GM23338 (cell line): ENCODE data around the gene NINL.

ENCODE experiments used
- CREB1 ChIP-seq: fragments of 250-450 bp; sonication (Bioruptor Pico); IDR thresholded peaks from 2 replicates; pipeline ENCODE4 v1.5.0; 2020; ENCODE audit warnings: low read depth, mild to moderate bottlenecking, moderate library complexity
- EZH2 ChIP-seq: fragments of 200-600 bp; sonication (generic); IDR thresholded peaks from one replicate; pipeline ENCODE4 v1.8.0; 2017; ENCODE audit warnings: antibody characterized with exemption, mild to moderate bottlenecking, low read depth; ENCODE audit not compliant: unreplicated experiment
- EZH2phosphoT487 ChIP-seq: fragments of 200-600 bp; sonication (generic); IDR thresholded peaks from one replicate; pipeline ENCODE4 v1.8.1; 2018; ENCODE audit warnings: antibody characterized with exemption; ENCODE audit not compliant: unreplicated experiment
- POLR2AphosphoS5 ChIP-seq: IDR thresholded peaks from 2 replicates; pipeline ENCODE4 v1.6.1; 2016; ENCODE audit warnings: antibody characterized with exemption, low read depth
- STAT1 ChIP-seq: IDR thresholded peaks from one replicate; pipeline ENCODE4 v1.6.1; 2016; ENCODE audit warnings: antibody characterized with exemption; ENCODE audit not compliant: unreplicated experiment
- TF ChIP-seq, protein P1 (sequence below): IDR thresholded peaks from one replicate; pipeline ENCODE4 v1.6.1; 2018; ENCODE audit warnings: antibody characterized with exemption; ENCODE audit not compliant: unreplicated experiment
- TF ChIP-seq, protein P2 (sequence below), 2 experiments: fragments of 200-600 bp in 1 of 2; sonication (generic) in 1 of 2; conservative IDR thresholded peaks; 2 replicates each; pipeline versions ENCODE4 v1.5.1 to v1.6.1; 2016 to 2017; ENCODE audit warnings: antibody characterized with exemption in 2 of 2, low read depth in 2 of 2, mild to moderate bottlenecking in 2 of 2, moderate library complexity in 1 of 2
- TF ChIP-seq, protein P3 (sequence below): IDR thresholded peaks from 2 replicates; pipeline ENCODE4 v1.6.1; 2016; ENCODE audit warnings: antibody characterized with exemption

DNA sequence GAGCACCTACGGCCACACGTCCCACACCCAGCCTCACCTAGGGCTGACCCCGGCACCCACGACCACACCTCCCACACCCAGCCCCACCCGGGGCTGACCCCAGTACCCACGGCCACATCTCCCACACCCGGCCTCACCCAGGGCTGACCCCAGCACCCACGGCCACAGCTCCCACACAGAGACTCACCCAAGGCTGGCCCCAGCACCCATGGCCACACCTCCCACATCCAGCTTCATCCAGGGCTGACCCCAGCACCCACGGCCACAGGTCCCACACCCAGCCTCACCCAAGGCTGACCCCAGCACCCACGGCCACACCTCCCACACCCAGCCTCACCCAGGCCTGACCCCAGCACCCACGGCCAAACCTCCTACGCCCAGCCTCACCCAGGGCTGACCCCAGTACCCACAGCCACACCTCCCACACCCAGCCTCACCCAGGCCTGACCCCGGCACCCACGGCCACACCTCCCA, 36.7 kb downstream of the NINL start:
- TF ChIP-seq, protein P1, sequence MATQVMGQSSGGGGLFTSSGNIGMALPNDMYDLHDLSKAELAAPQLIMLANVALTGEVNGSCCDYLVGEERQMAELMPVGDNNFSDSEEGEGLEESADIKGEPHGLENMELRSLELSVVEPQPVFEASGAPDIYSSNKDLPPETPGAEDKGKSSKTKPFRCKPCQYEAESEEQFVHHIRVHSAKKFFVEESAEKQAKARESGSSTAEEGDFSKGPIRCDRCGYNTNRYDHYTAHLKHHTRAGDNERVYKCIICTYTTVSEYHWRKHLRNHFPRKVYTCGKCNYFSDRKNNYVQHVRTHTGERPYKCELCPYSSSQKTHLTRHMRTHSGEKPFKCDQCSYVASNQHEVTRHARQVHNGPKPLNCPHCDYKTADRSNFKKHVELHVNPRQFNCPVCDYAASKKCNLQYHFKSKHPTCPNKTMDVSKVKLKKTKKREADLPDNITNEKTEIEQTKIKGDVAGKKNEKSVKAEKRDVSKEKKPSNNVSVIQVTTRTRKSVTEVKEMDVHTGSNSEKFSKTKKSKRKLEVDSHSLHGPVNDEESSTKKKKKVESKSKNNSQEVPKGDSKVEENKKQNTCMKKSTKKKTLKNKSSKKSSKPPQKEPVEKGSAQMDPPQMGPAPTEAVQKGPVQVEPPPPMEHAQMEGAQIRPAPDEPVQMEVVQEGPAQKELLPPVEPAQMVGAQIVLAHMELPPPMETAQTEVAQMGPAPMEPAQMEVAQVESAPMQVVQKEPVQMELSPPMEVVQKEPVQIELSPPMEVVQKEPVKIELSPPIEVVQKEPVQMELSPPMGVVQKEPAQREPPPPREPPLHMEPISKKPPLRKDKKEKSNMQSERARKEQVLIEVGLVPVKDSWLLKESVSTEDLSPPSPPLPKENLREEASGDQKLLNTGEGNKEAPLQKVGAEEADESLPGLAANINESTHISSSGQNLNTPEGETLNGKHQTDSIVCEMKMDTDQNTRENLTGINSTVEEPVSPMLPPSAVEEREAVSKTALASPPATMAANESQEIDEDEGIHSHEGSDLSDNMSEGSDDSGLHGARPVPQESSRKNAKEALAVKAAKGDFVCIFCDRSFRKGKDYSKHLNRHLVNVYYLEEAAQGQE: no peak
- TF ChIP-seq, protein P2, sequence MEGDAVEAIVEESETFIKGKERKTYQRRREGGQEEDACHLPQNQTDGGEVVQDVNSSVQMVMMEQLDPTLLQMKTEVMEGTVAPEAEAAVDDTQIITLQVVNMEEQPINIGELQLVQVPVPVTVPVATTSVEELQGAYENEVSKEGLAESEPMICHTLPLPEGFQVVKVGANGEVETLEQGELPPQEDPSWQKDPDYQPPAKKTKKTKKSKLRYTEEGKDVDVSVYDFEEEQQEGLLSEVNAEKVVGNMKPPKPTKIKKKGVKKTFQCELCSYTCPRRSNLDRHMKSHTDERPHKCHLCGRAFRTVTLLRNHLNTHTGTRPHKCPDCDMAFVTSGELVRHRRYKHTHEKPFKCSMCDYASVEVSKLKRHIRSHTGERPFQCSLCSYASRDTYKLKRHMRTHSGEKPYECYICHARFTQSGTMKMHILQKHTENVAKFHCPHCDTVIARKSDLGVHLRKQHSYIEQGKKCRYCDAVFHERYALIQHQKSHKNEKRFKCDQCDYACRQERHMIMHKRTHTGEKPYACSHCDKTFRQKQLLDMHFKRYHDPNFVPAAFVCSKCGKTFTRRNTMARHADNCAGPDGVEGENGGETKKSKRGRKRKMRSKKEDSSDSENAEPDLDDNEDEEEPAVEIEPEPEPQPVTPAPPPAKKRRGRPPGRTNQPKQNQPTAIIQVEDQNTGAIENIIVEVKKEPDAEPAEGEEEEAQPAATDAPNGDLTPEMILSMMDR (conservative IDR thresholded peaks at IDR 0.05; ENCODE audit: low read depth in 2 of 2): no peak
- no peak for TF ChIP-seq POLR2AphosphoS5
- no peak for TF ChIP-seq EZH2phosphoT487
- no peak for TF ChIP-seq EZH2
- TF ChIP-seq, protein P3, sequence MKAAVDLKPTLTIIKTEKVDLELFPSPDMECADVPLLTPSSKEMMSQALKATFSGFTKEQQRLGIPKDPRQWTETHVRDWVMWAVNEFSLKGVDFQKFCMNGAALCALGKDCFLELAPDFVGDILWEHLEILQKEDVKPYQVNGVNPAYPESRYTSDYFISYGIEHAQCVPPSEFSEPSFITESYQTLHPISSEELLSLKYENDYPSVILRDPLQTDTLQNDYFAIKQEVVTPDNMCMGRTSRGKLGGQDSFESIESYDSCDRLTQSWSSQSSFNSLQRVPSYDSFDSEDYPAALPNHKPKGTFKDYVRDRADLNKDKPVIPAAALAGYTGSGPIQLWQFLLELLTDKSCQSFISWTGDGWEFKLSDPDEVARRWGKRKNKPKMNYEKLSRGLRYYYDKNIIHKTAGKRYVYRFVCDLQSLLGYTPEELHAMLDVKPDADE: no peak
- TF ChIP-seq CREB1 (CRISPR knock-in tag): no peak
- no peak for TF ChIP-seq STAT1
